Caki2 (cell line): Measurements from ENCODE around the gene DAB1. TPM values are rescaled to one million over a fixed set of nuclear protein-coding genes. Genes with fewer than 3 reads are reported as not detected.

Experiments used
- DNase-seq: peaks from one replicate; pipeline ENCODE4 v3.0.0-alpha.2; 2015; ENCODE audit warnings: low read depth
- in situ Hi-C: cut with HindIII; loops from 2 replicates; pipeline ENCODE4 v1.10.0; 2016; ENCODE audit warnings: low sequenced_read_pairs, low pct_unique_long_range_greater_than_20kb, mixed read lengths
- total RNA-seq: library from RNA; depleted of rRNA; stranded (reverse); fragments of >200 nt; shearing (Covaris generic); gene quantifications from 2 replicates; pipeline ENCODE4 v1.2.3, GENCODE V29; 2014; ENCODE audit warnings: low replicate concordance; rRNA removed

DAB1 gene
- not detected in 2 replicates for total RNA-seq

- in situ Hi-C loops = no loop called here
These were observed at the start of gene DAB1 for GRCh38 chr1:57423656-57424211. Gene DAB1 (minus strand): TSS chr1:57424060. CDS start chr1:57291030, 133,030 bp downstream.

GRCh38 chr1:57473448-57473847 lies 49.6 kb upstream of the DAB1 start:
- in situ Hi-C loops = no loop called here
- DNase-seq = no peak

More at GRCh38 chr1:57423656-57424211, at the start of gene DAB1:
- DNase-seq = peak; percentile 10

GRCh38 chr1:57471995-57472394 lies 48.1 kb upstream of the DAB1 start:
- no peak for DNase-seq
- in situ Hi-C loops = no loop called here

- no peak for DNase-seq
- in situ Hi-C loops = no loop called here
These were observed 46.2 kb upstream of the DAB1 start for GRCh38 chr1:57470036-57470435.

GRCh38 chr1:57468641-57469523 lies 45.0 kb upstream of the DAB1 start:
- peak; percentile 27 for DNase-seq
- in situ Hi-C loops = no loop called here

GRCh38 chr1:57467830-57468229 lies 44.0 kb upstream of the DAB1 start:
- DNase-seq = no peak
- in situ Hi-C loops = no loop called here

GRCh38 chr1:57464756-57465155 lies 40.9 kb upstream of the DAB1 start:
- in situ Hi-C loops = no loop called here

GRCh38 chr1:57463343-57463742 lies 39.5 kb upstream of the DAB1 start:
- no peak for DNase-seq
- in situ Hi-C loops = no loop called here

More at GRCh38 chr1:57464756-57465155, 40.9 kb upstream of the DAB1 start:
- no peak for DNase-seq

- in situ Hi-C loops = no loop called here
- no peak for DNase-seq
These were observed 37.5 kb upstream of the DAB1 start for GRCh38 chr1:57461405-57461804.

- in situ Hi-C loops = no loop called here
- no peak for DNase-seq
These were observed 27.7 kb upstream of the DAB1 start for GRCh38 chr1:57451516-57451915.

- no peak for DNase-seq
- in situ Hi-C loops = no loop called here
These were observed 27.1 kb upstream of the DAB1 start for GRCh38 chr1:57450981-57451380.

GRCh38 chr1:57447551-57447950 lies 23.7 kb upstream of the DAB1 start:
- in situ Hi-C loops = no loop called here
- DNase-seq = no peak

- in situ Hi-C loops = no loop called here
- no peak for DNase-seq
These were observed 19.1 kb upstream of the DAB1 start for GRCh38 chr1:57443004-57443403.

- in situ Hi-C loops = no loop called here
- no peak for DNase-seq
These were observed 16.2 kb upstream of the DAB1 start for GRCh38 chr1:57440096-57440495.

GRCh38 chr1:57431400-57431799 lies 7.5 kb upstream of the DAB1 start:
- no peak for DNase-seq
- in situ Hi-C loops = no loop called here

- peak; percentile 23 for DNase-seq
- in situ Hi-C loops = no loop called here
These were observed 569 bp upstream of the DAB1 start for GRCh38 chr1:57424231-57425027.

GRCh38 chr1:57423135-57423655 lies 665 bp downstream of the DAB1 start:
- no peak for DNase-seq
- in situ Hi-C loops = no loop called here

GRCh38 chr1:57422271-57423134 lies 1.4 kb downstream of the DAB1 start:
- DNase-seq = no peak
- in situ Hi-C loops = no loop called here
